WTC11 (cell line): ENCODE data around the gene JMJD7. TPM values are rescaled to one million over a fixed set of nuclear protein-coding genes. Genes with fewer than 3 reads are reported as not detected.

Experiments
- ATAC-seq: fragments of 200-7000 bp; cut with Tn5 transposase; 2 replicates; pipeline ENCODE4 v1.10.0; 2021; ENCODE audit warnings: mild to moderate bottlenecking, moderate library complexity
- CTCF ChIA-PET: fragments of 300-600 bp; sonication (Branson Sonifier 250); formaldehyde crosslinking; loops from one replicate; lab custom pipeline; 2021; ENCODE audit warnings: antibody characterized with exemption; lab: Charles Lee
- POLR2A ChIA-PET: fragments of 350-600 bp; sonication (Branson Sonifier 250); formaldehyde crosslinking; loops from one replicate; lab custom pipeline; 2021; ENCODE audit warnings: antibody characterized with exemption; lab: Charles Lee
- DNase-seq: peaks from one replicate; pipeline ENCODE4 v3.0.0; 2021; ENCODE audit warnings: low spot score
- H3K27ac Mint-ChIP-seq: 2 replicates; pipeline ENCODE4 v1.8.0; 2021; ENCODE audit warnings: mixed read lengths
- H3K27me3 Mint-ChIP-seq: 2 replicates; pipeline ENCODE4 v1.8.0; 2021; ENCODE audit warnings: low read depth, mild to moderate bottlenecking, moderate library complexity, mixed read lengths
- H3K36me3 Mint-ChIP-seq: 2 replicates; pipeline ENCODE4 v1.8.0; 2021; ENCODE audit warnings: mixed read lengths
- H3K4me1 Mint-ChIP-seq: 2 replicates; pipeline ENCODE4 v1.8.0; 2022; ENCODE audit warnings: mixed read lengths
- H3K4me3 Mint-ChIP-seq: 2 replicates; pipeline ENCODE4 v1.8.0; 2021; ENCODE audit warnings: mild to moderate bottlenecking, moderate library complexity, mixed read lengths
- H3K9me3 Mint-ChIP-seq: 2 replicates; pipeline ENCODE4 v1.8.0; 2021; ENCODE audit warnings: mixed read lengths
- ATF1 ChIP-seq: sonication (generic); formaldehyde crosslinking; IDR thresholded peaks from 2 replicates; pipeline ENCODE4 v1.8.1; 2023; ENCODE audit warnings: mild to moderate bottlenecking, moderate library complexity, missing genetic modification reagents
- FOXP1 ChIP-seq: sonication (generic); formaldehyde crosslinking; IDR thresholded peaks from 2 replicates; pipeline ENCODE4 v1.8.0; 2022; ENCODE audit warnings: missing genetic modification reagents, mild to moderate bottlenecking, moderate library complexity, borderline replicate concordance
- GRHL2 ChIP-seq: fragments of 250-450 bp; sonication (Bioruptor Pico); IDR thresholded peaks from 2 replicates; pipeline ENCODE4 v1.8.0; 2022; ENCODE audit warnings: mild to moderate bottlenecking, moderate library complexity; ENCODE audit not compliant: insufficient replicate concordance, severe bottlenecking
- HMGA2 ChIP-seq: fragments of 250-450 bp; sonication (Bioruptor Pico); IDR thresholded peaks from 2 replicates; pipeline ENCODE4 v1.4.0; 2021; ENCODE audit warnings: mild to moderate bottlenecking, moderate library complexity
- IRF1 ChIP-seq: sonication (generic); formaldehyde crosslinking; IDR thresholded peaks from 2 replicates; pipeline ENCODE4 v1.8.0; 2023; ENCODE audit warnings: missing genetic modification reagents
- JAZF1 ChIP-seq: fragments of 250-450 bp; sonication (Bioruptor Pico); IDR thresholded peaks from 2 replicates; pipeline ENCODE4 v1.9.0; 2021; ENCODE audit warnings: moderate library complexity, mild to moderate bottlenecking, inconsistent platforms
- KAT7 ChIP-seq: sonication (generic); formaldehyde crosslinking; IDR thresholded peaks from 2 replicates; pipeline ENCODE4 v1.8.1; 2023; ENCODE audit warnings: missing genetic modification reagents, mild to moderate bottlenecking, borderline replicate concordance
- MXD4 ChIP-seq: fragments of 250-450 bp; sonication (Bioruptor Pico); IDR thresholded peaks from 2 replicates; pipeline ENCODE4 v1.8.0; 2021; ENCODE audit warnings: mild to moderate bottlenecking, moderate library complexity, borderline replicate concordance
- NFE2L1 ChIP-seq: sonication (generic); formaldehyde crosslinking; IDR thresholded peaks from 2 replicates; pipeline ENCODE4 v1.8.1; 2023; ENCODE audit warnings: missing genetic modification reagents
- PREB ChIP-seq: sonication (generic); formaldehyde crosslinking; IDR thresholded peaks from 2 replicates; pipeline ENCODE4 v1.8.1; 2022; ENCODE audit warnings: mild to moderate bottlenecking, missing genetic modification reagents, moderate library complexity, borderline replicate concordance
- RELA ChIP-seq: sonication (generic); formaldehyde crosslinking; IDR thresholded peaks from 2 replicates; pipeline ENCODE4 v1.8.1; 2022; ENCODE audit warnings: missing genetic modification reagents, mild to moderate bottlenecking, borderline replicate concordance
- SOX15 ChIP-seq: fragments of 250-450 bp; sonication (Bioruptor Pico); IDR thresholded peaks from 2 replicates; pipeline ENCODE4 v1.9.0; 2021; ENCODE audit warnings: mild to moderate bottlenecking
- TEAD4 ChIP-seq: sonication (generic); formaldehyde crosslinking; IDR thresholded peaks from 2 replicates; pipeline ENCODE4 v1.8.0; 2022; ENCODE audit warnings: mild to moderate bottlenecking, missing genetic modification reagents
- USF2 ChIP-seq: sonication (generic); formaldehyde crosslinking; IDR thresholded peaks from 2 replicates; pipeline ENCODE4 v1.8.1; 2023; ENCODE audit warnings: mild to moderate bottlenecking, missing genetic modification reagents, moderate library complexity
- ZNF121 ChIP-seq: sonication (generic); formaldehyde crosslinking; IDR thresholded peaks from 2 replicates; pipeline ENCODE4 v1.8.0; 2023; ENCODE audit warnings: missing genetic modification reagents
- ZNF263 ChIP-seq: sonication (generic); formaldehyde crosslinking; IDR thresholded peaks from 2 replicates; pipeline ENCODE4 v1.8.1; 2022; ENCODE audit warnings: low read depth, mild to moderate bottlenecking, moderate library complexity, missing genetic modification reagents
- ZNF317 ChIP-seq: sonication (generic); formaldehyde crosslinking; IDR thresholded peaks from 2 replicates; pipeline ENCODE4 v1.8.1; 2023; ENCODE audit warnings: low read depth, mild to moderate bottlenecking, moderate library complexity, missing genetic modification reagents, borderline replicate concordance
- ZNF423 ChIP-seq: fragments of 250-450 bp; sonication (Bioruptor Pico); IDR thresholded peaks from 2 replicates; pipeline ENCODE4 v2.1.2; 2022; ENCODE audit warnings: mild to moderate bottlenecking, moderate library complexity
- ZNF425 ChIP-seq: fragments of 250-450 bp; sonication (Bioruptor Pico); conservative IDR thresholded peaks from 2 replicates; pipeline ENCODE4 v1.9.0; 2021; ENCODE audit warnings: mild to moderate bottlenecking
- total RNA-seq: library from RNA; stranded (reverse); gene quantifications from 3 replicates; pipeline ENCODE4 v1.2.3, GENCODE V29; 2021
- TF ChIP-seq, protein P1 (sequence below): fragments of 250-450 bp; sonication (Bioruptor Pico); IDR thresholded peaks from 2 replicates; pipeline ENCODE4 v1.9.0; 2021; ENCODE audit warnings: mild to moderate bottlenecking
- TF ChIP-seq, protein P2 (sequence below): sonication (generic); formaldehyde crosslinking; IDR thresholded peaks from 2 replicates; pipeline ENCODE4 v1.8.1; 2022; ENCODE audit warnings: low read depth, missing genetic modification reagents, borderline replicate concordance
- TF ChIP-seq, protein P3 (sequence below): sonication (generic); formaldehyde crosslinking; conservative IDR thresholded peaks from 2 replicates; pipeline ENCODE4 v1.8.1; 2022; ENCODE audit warnings: mild to moderate bottlenecking, missing genetic modification reagents

Gene JMJD7
- total RNA-seq, 1 experiment from 2014 or later, result 19.9 TPM

DNA sequence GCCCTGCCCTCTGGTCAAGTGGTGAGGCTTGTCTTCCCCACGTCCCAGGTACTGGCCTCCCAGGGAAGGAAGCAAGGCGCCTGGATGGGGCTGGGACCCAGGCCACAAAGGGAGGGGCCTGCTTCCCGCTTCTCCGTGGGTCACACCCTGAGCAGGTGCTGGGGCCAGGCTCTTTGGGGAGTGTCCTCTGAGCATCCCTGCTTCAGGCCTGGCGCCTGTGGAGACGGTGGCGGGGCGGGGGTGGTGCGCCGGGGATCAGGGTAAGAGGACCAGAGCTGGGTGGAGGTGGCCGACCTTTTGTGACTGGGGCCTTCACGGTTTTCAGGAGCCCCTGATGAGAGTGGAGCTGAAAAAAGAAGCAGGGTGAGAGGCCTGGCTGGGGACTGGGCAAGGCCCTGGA lies 14.3 kb downstream of the JMJD7 start (continued):
- TF ChIP-seq GRHL2 (CRISPR knock-in tag) (no peak), ZNF263 (CRISPR knock-in tag) (no peak), ATF1 (CRISPR knock-in tag) (no peak)
- TF ChIP-seq, protein P1, sequence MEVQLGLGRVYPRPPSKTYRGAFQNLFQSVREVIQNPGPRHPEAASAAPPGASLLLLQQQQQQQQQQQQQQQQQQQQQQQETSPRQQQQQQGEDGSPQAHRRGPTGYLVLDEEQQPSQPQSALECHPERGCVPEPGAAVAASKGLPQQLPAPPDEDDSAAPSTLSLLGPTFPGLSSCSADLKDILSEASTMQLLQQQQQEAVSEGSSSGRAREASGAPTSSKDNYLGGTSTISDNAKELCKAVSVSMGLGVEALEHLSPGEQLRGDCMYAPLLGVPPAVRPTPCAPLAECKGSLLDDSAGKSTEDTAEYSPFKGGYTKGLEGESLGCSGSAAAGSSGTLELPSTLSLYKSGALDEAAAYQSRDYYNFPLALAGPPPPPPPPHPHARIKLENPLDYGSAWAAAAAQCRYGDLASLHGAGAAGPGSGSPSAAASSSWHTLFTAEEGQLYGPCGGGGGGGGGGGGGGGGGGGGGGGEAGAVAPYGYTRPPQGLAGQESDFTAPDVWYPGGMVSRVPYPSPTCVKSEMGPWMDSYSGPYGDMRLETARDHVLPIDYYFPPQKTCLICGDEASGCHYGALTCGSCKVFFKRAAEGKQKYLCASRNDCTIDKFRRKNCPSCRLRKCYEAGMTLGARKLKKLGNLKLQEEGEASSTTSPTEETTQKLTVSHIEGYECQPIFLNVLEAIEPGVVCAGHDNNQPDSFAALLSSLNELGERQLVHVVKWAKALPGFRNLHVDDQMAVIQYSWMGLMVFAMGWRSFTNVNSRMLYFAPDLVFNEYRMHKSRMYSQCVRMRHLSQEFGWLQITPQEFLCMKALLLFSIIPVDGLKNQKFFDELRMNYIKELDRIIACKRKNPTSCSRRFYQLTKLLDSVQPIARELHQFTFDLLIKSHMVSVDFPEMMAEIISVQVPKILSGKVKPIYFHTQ (CRISPR knock-in tag), result no peak

- no peak overlapping the region for H3K4me3 Mint-ChIP-seq
- H3K27ac Mint-ChIP-seq, result no peak overlapping the region
- ChIA-PET POLR2A (no interaction called here), CTCF (interaction anchor here (0.9 to 1.2 kb wide), 2 partner anchors 61 to 69 kb away, joined by 3 read pairs; partner anchors contain the start of gene MAPKBP1)
- peaks cover 8% of the 10 kb centered on the region for H3K36me3 Mint-ChIP-seq
- no peaks in the 10 kb centered on the region for H3K27me3 Mint-ChIP-seq
- TF ChIP-seq TEAD4 (CRISPR knock-in tag), result no peak
- TF ChIP-seq, protein P2, sequence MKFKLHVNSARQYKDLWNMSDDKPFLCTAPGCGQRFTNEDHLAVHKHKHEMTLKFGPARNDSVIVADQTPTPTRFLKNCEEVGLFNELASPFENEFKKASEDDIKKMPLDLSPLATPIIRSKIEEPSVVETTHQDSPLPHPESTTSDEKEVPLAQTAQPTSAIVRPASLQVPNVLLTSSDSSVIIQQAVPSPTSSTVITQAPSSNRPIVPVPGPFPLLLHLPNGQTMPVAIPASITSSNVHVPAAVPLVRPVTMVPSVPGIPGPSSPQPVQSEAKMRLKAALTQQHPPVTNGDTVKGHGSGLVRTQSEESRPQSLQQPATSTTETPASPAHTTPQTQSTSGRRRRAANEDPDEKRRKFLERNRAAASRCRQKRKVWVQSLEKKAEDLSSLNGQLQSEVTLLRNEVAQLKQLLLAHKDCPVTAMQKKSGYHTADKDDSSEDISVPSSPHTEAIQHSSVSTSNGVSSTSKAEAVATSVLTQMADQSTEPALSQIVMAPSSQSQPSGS, result no peak
- TF ChIP-seq RELA, result no peak
- TF ChIP-seq MXD4, result no peak
- no peak for TF ChIP-seq ZNF423 (CRISPR knock-in tag)
- TF ChIP-seq, protein P3, sequence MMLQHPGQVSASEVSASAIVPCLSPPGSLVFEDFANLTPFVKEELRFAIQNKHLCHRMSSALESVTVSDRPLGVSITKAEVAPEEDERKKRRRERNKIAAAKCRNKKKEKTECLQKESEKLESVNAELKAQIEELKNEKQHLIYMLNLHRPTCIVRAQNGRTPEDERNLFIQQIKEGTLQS (CRISPR knock-in tag), result no peak
- no peak for TF ChIP-seq SOX15 (CRISPR knock-in tag)
- TF ChIP-seq PREB (CRISPR knock-in tag), result no peak
- no peak for TF ChIP-seq JAZF1 (CRISPR knock-in tag)
- TF ChIP-seq ZNF317 (CRISPR knock-in tag), result no peak
- TF ChIP-seq FOXP1 (CRISPR knock-in tag), result no peak
- no peak for TF ChIP-seq USF2 (CRISPR knock-in tag)
- TF ChIP-seq KAT7 (CRISPR knock-in tag), result no peak
- TF ChIP-seq NFE2L1 (CRISPR knock-in tag), result no peak
- TF ChIP-seq ZNF121 (CRISPR knock-in tag), result no peak
- DNase-seq (no peak), ATAC-seq (no peak)
- no peaks in the 10 kb centered on the region for H3K4me1 Mint-ChIP-seq
- no peaks in the 10 kb centered on the region for H3K9me3 Mint-ChIP-seq
These were observed 15.7 kb downstream of the JMJD7 start for GRCh38 chr15:41843571-41843970.

DNA sequence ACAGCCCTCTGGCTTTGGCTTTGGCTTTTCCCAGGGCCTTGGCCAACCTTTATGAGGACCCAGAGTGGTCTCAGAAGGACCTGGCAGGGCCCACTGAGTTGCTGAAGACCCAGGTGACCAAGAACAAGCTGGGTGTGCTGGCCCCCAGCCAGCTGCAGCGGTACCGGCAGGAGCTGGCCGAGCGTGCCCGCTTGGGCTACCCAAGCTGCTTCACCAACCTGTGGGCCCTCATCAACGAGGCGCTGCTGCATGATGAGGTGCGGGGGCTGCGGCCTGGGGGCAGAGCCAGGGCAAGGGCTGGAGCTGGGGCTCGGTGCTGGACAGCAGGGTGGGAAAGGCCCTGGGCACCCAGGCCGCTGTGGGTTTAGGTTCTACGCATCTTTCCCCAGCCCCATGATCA lies 16.9 kb downstream of the JMJD7 start:
- Mint-ChIP-seq H3K36me3 (peaks cover 10% of the 10 kb centered on the region), H3K4me1 (no peaks in the 10 kb centered on the region), H3K27me3 (no peaks in the 10 kb centered on the region), H3K27ac (no peak overlapping the region), H3K9me3 (no peaks in the 10 kb centered on the region), H3K4me3 (no peak overlapping the region)
- CTCF ChIA-PET, result interaction anchor here (1.2 kb wide), 2 partner anchors 14 to 70 kb away, joined by 3 read pairs; partner anchors contain the start of gene MAPKBP1
- DNase-seq (no peak), ATAC-seq (no peak)
- POLR2A ChIA-PET, result no interaction called here
- TF ChIP-seq GRHL2 (CRISPR knock-in tag) (no peak), PREB (CRISPR knock-in tag) (no peak), ZNF425 (CRISPR knock-in tag) (no peak), HMGA2 (no peak), MXD4 (no peak), IRF1 (CRISPR knock-in tag) (no peak), ZNF121 (CRISPR knock-in tag) (no peak), RELA (no peak)
